ENCODE measurements around the gene ATR.
"Not testable (repeated sequence)": the region's sequence is repeated elsewhere in the genome, so short reads cannot be mapped to it uniquely, and the experiment has no call there.

The ATR gene

DNA sequence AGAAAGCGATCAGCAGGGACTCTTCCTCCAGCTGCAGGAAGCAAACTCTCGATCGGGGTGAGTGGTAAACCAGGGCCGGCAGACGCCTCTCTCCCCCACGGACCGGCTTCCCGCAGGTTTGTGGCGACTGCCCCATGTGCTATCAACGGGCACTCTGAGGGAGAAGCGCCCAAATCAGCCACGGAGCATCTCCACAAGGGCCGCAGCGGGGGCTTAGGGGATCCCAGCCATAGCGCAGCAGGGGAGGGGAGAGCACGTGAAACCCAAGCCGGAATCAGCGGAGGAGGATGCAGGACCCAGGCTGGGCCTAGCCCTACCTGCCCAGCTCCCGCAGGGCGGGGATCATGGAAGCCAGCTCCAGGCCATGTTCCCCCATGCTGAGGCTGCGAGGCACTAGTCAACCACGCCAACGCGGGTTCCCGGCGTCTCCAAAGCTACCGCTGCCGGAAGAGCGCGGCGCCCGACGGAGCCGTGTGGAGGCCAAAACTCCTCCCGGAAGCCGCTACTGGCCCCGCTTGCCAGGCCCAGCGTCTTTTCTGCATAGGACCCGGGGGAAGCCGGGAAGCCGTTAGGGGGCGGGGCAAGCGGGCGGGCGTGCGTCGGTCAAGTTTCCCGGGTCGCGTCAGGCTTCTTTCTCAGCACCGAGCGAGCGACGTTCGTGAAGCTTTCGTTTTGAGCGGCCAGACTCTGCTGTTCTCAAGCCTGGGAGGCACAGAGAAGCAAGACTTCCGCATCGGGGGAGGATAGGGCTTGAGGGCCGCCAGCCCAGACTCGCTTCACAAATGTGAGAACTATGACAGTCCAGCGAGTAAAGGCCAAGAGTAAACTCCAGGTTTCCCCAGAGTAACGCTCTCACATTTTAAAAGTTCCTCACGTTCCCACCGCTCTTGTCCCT is at the start of gene ATR:
Gene ATR (minus strand): TSS at position 405 of the 895 bp plus-strand sequence. CDS start 29 bp downstream, at position 376.
- DNase-seq: peak; percentile 98

DNA sequence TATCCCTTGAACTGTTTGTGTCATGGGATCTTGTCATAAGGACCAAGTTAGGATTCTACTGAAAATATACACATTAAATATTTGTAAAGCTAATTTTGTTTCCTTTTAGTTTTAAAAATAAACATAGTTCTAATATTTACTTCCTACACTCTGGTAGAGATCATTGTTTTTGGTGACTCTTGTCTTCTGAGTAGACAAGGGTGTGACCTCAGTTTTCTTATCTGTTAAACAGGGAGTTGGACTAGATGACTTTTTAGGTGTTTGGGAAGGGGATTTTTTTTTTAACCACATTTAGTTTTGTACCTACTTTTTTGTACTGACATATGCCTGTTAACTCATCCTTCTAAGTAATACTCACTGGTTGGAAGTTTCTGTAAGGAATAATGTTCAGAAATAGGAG is 48.4 kb upstream of the ATR start:
- DNase-seq: no peak

DNA sequence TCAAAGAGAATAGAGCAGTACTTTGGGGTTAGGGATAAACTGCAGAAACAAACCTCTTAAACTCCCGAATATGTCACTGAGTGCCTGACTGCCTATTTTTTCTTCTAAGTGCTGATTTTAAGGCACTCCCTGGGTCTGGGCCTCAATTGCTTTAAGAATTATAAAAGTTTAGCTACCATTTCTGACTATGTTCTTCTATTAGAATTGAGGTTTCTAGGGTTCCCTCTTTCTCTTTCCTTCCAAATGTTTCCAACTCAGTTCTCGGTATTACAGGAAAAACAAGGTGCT is 46.6 kb upstream of the ATR start:
- DNase-seq: no peak

GRCh38 chr3:142624341-142625152 is 46.0 kb upstream of the ATR start:
- DNase-seq: no peak

- no peak for DNase-seq
These were observed 44.7 kb upstream of the ATR start for GRCh38 chr3:142623194-142623593.

DNA sequence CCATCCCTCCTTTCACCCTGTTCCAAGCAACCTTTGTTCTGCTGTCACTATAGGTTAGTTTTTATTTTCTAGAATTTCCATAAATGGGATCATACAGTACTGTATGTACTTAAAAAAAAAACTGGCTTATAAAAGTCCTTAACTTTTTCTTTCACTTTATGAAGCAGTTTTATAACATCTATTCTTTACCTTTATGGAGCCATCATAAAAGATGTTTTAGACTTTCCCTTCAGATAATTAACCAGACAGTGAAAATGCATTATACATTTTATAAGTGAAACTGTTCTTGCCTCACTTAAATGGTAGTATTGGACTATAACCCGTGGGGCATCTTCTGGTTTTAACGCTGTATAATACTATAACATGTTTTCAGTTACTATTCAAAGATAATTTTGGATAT is 43.9 kb upstream of the ATR start:
- no peak for DNase-seq

GRCh38 chr3:142618917-142619461 is 40.5 kb upstream of the ATR start:
- peak; percentile 47 for DNase-seq

GRCh38 chr3:142615171-142615570 is 36.6 kb upstream of the ATR start:
- no peak for DNase-seq

- DNase-seq: no peak
These were observed 35.6 kb upstream of the ATR start for GRCh38 chr3:142614059-142614626.

DNA sequence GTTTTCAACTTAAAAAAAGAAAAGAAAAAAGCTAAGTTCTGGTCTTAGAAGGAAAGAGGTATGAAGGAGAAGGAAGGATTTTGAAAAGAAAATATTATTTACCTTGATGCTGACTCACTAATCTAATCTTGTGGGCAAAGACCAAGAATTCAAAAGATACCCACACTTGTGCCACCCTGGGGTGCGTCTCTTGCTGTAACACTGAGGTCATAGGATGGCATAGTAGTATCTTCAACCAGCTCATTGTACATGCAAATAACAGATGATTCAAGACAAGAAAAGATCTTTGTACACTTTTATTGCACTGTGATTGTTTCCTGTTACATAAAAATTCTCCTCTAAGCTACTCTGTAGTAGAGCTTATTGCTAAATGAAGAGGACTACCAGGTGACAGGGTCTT is 35.0 kb upstream of the ATR start:
- no peak for DNase-seq

GRCh38 chr3:142611206-142611605 is 32.7 kb upstream of the ATR start:
- no peak for DNase-seq

DNA sequence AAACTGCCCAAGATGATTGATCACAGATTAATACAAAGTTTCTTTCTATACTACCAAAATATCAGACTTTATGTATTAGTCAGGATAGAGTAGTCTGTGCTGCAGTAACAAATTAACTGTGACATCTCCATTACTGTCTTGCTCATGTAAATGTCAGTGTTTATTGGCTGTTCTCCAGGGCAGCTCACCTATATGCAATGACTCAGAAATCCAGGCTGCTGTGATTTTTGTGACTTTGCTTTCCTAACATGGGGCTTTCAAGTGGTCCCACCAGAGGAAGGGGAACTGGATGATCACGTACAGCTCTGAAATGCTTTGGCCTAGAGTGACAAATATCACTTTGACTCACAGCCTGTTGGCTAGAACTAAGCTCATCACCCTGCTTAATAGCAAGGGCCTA is 30.6 kb upstream of the ATR start:
- no peak for DNase-seq

DNA sequence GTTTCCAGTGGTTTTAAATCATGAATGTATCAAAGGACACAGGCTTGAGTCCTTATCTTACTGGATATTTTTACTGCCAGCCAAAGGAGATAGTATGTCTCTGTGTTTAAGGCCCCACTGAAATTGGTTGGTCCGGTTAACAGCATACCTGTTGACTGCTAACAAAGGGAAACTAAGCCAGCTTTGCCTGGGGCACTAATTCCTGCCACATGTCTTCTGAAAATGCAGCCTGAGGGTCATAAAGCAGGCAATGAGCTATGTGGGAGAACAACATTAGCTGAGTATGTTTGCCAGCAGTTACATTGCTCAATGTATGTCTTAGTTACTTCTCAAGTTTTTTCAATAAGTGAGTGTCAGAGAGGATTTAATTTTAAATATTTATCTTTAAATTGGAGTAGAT is 30.1 kb upstream of the ATR start:
- no peak for DNase-seq

GRCh38 chr3:142604940-142605339 is 26.4 kb upstream of the ATR start:
- DNase-seq: no peak

- not testable (repeated sequence) for DNase-seq
These were observed 24.8 kb upstream of the ATR start for GRCh38 chr3:142603386-142603705.

GRCh38 chr3:142602619-142603385 is 24.3 kb upstream of the ATR start:
- DNase-seq: no peak

DNA sequence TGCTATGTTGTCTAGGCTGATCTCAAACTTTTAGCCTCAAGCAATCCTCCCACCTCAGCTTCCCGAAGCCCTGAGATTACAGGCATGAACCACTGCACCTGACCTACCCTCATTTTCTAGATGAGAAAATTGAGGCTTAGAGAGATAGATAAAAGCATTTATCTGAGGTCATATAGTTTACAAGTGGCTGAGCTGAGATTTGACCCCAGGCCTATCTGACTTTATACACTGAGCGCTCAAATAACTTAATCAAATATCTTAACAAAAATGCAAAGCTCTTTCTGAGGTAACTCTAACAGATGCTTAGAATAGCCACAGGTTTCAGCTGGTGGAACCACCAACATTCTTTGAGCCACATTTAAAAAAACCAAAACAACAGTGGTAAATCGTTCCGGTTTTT is 23.2 kb upstream of the ATR start:
- no peak for DNase-seq

- DNase-seq: no peak
These were observed 19.4 kb upstream of the ATR start for GRCh38 chr3:142597906-142598305.

- no peak for DNase-seq
These were observed 18.2 kb upstream of the ATR start for GRCh38 chr3:142596726-142597088.

DNA sequence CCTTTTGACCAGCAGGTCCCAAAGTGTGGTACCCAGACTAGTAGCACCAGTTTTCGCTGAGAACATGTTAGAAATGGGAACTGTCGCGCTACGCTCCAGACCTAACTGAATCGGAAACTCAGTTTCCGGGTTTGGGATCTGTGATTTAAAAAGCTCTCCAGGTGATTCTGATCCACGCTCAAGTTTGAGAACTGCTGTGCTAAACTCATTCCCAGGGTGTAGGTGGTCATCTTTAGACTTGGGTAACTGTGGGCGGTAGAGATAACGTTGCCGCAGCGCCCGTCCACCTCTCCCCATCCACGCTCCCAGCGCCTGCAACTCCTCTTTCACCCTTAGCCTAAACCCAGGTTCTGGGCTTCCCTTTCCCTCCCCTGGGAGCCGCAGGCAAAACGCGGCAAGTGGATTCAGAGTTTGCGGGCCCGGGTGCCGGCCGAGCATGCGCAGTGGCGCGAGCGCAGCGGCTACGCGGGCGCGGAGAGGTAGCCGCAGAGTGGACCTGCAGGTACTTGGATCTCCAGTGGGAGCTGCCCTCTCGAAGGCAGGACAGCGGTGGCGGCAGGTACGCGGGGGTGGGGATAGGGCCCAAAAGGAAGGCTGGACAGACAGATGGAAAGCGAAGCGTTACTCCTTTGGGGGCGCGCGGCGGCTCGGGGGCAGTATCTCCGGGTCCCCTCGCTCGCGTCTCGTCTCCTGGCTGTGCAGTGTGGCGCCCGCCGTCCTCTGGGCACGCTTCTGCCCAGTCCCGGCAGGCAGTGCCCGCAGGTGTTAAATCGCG is 17.6 kb upstream of the ATR start, which contains the start of gene PLS1:
Gene PLS1 (plus strand): TSS at position 443 of the 775 bp plus-strand sequence. CDS start 67,845 bp downstream, outside the sequence.
- peak; percentile 96 for DNase-seq

GRCh38 chr3:142595581-142595950 is 17.0 kb upstream of the ATR start:
- DNase-seq: peak; percentile 34

GRCh38 chr3:142595141-142595540 is 16.6 kb upstream of the ATR start:
- DNase-seq: no peak
